ENCODE data around the gene ADARB2. TPM values are rescaled to one million over a fixed set of nuclear protein-coding genes. Genes with fewer than 3 reads are reported as not detected.
A peak's percentile ranks its signal among the peaks of the same experiment; 100 is the strongest.

The ADARB2 gene
- total and polyA plus RNA-seq, 4 donors, result 0.55 to 0.70 (median 0.59) TPM; not detected in 1

DNA sequence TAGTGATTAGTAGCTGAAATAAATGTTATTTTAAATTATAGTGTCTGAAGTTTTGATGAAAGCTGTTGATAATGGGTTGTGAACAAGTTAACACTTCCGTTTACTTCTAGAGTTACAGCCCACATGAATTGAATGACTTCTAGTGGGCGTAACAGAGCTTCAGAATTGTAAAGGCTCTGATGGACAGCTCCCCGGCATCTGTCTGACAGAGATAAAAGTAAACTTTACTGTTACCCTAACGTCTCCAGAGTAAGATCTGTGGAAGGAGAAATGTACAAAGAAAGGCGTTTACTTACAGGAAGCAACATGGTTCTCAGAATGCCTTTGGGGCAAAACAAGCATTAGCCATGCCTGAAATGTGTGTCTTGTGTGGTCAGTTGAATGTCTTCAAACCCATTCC is 124.4 kb downstream of the ADARB2 start:
- H3K27ac ChIP-seq (ENCODE audit: low read depth in 1 of 2, low read length in 2 of 2), result no peak overlapping the region
- WGBS, result 32% methylated on average over 5 of the region's 5 CpGs
- H3K4me1 ChIP-seq (ENCODE audit: control insufficient read depth in 4 of 4, insufficient read depth in 4 of 4, low read length in 3 of 4), result peaks cover 0 to 3% (median 0%) of the 10 kb centered on the region in 4 donors
- peaks cover 4 to 13% (median 6%) of the 10 kb centered on the region in 4 donors for H3K27me3 ChIP-seq (ENCODE audit: control insufficient read depth in 4 of 4, insufficient read depth in 4 of 4, low read length in 3 of 4)
- H3K9ac ChIP-seq (ENCODE audit: low read depth in 1 of 2, low read length in 2 of 2), result no peak overlapping the region
- TF ChIP-seq, protein P1, sequence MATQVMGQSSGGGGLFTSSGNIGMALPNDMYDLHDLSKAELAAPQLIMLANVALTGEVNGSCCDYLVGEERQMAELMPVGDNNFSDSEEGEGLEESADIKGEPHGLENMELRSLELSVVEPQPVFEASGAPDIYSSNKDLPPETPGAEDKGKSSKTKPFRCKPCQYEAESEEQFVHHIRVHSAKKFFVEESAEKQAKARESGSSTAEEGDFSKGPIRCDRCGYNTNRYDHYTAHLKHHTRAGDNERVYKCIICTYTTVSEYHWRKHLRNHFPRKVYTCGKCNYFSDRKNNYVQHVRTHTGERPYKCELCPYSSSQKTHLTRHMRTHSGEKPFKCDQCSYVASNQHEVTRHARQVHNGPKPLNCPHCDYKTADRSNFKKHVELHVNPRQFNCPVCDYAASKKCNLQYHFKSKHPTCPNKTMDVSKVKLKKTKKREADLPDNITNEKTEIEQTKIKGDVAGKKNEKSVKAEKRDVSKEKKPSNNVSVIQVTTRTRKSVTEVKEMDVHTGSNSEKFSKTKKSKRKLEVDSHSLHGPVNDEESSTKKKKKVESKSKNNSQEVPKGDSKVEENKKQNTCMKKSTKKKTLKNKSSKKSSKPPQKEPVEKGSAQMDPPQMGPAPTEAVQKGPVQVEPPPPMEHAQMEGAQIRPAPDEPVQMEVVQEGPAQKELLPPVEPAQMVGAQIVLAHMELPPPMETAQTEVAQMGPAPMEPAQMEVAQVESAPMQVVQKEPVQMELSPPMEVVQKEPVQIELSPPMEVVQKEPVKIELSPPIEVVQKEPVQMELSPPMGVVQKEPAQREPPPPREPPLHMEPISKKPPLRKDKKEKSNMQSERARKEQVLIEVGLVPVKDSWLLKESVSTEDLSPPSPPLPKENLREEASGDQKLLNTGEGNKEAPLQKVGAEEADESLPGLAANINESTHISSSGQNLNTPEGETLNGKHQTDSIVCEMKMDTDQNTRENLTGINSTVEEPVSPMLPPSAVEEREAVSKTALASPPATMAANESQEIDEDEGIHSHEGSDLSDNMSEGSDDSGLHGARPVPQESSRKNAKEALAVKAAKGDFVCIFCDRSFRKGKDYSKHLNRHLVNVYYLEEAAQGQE (IDR thresholded peaks at IDR 0.05), result no peak
- TF ChIP-seq EGR1 (IDR thresholded peaks at IDR 0.05; ENCODE audit: low read depth in 2 of 2), result no peak
- no peak for TF ChIP-seq TAF1 (conservative IDR thresholded peaks at IDR 0.05)
- no peak for TF ChIP-seq RXRA (IDR thresholded peaks at IDR 0.05)
- TF ChIP-seq, protein P2, sequence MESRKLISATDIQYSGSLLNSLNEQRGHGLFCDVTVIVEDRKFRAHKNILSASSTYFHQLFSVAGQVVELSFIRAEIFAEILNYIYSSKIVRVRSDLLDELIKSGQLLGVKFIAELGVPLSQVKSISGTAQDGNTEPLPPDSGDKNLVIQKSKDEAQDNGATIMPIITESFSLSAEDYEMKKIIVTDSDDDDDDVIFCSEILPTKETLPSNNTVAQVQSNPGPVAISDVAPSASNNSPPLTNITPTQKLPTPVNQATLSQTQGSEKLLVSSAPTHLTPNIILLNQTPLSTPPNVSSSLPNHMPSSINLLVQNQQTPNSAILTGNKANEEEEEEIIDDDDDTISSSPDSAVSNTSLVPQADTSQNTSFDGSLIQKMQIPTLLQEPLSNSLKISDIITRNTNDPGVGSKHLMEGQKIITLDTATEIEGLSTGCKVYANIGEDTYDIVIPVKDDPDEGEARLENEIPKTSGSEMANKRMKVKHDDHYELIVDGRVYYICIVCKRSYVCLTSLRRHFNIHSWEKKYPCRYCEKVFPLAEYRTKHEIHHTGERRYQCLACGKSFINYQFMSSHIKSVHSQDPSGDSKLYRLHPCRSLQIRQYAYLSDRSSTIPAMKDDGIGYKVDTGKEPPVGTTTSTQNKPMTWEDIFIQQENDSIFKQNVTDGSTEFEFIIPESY (IDR thresholded peaks at IDR 0.05), result no peak
- DNase-seq (ENCODE audit: low spot score), result peak; percentile 9
- no peak overlapping the region for H3K4me3 ChIP-seq (ENCODE audit: low read depth in 1 of 3, low read length in 3 of 3)
- H3K9me3 ChIP-seq (ENCODE audit: control insufficient read depth in 4 of 4, low read length in 3 of 4), result no peaks in the 10 kb centered on the region
- no peaks in the 10 kb centered on the region for H3K36me3 ChIP-seq (ENCODE audit: control insufficient read depth in 4 of 4, insufficient read depth in 3 of 4, low read depth in 1 of 4, low read length in 3 of 4)

DNA sequence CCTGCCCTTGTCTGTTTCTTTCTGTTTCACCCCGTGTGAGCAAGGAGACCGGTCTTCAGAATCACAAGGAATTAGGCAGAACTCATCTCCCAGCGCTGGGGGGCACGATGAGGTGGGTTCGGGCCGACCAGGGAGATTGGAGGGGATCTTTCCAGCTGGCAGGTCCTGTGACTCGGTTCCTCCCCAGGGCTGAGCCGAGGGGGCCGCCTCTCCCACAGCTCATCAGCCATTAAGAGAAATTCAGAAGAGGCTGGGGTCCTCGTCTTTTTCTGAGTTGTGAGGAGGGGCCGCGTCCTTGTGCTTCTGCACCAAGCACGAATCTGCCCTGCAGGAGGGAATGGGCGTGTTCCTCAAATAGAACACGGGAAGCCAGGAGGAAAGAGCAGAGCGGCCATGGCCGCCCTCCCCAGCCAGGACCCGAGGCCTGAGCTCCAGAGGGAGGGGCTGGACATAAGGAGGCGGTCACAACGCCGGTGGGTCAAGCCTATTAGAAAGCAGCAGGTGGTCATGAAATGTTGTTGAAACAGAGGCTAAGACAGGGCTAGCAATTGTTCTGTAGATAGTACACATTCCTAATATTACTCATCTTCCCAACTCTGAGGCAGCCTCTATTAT is 125.3 kb downstream of the ADARB2 start:
- no peak overlapping the region for H3K9ac ChIP-seq (ENCODE audit: low read depth in 1 of 2, low read length in 2 of 2)
- no peak overlapping the region for H3K4me3 ChIP-seq (ENCODE audit: low read depth in 1 of 3, low read length in 3 of 3)
- H3K27me3 ChIP-seq (ENCODE audit: control insufficient read depth in 4 of 4, insufficient read depth in 4 of 4, low read length in 3 of 4), result peaks cover 4 to 13% (median 6%) of the 10 kb centered on the region in 4 donors
- peak; percentile 27 for DNase-seq (ENCODE audit: low spot score)
- H3K9me3 ChIP-seq (ENCODE audit: control insufficient read depth in 4 of 4, low read length in 3 of 4), result no peaks in the 10 kb centered on the region
- peaks cover 0 to 3% (median 0%) of the 10 kb centered on the region in 4 donors for H3K4me1 ChIP-seq (ENCODE audit: control insufficient read depth in 4 of 4, insufficient read depth in 4 of 4, low read length in 3 of 4)
- WGBS, result 53% methylated on average over 21 of the region's 21 CpGs
- no peak overlapping the region for H3K27ac ChIP-seq (ENCODE audit: low read depth in 1 of 2, low read length in 2 of 2)
- no peaks in the 10 kb centered on the region for H3K36me3 ChIP-seq (ENCODE audit: control insufficient read depth in 4 of 4, insufficient read depth in 3 of 4, low read depth in 1 of 4, low read length in 3 of 4)
- TF ChIP-seq, protein P3, sequence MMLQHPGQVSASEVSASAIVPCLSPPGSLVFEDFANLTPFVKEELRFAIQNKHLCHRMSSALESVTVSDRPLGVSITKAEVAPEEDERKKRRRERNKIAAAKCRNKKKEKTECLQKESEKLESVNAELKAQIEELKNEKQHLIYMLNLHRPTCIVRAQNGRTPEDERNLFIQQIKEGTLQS (IDR thresholded peaks at IDR 0.05), result no peak
- TF ChIP-seq HNF4G (IDR thresholded peaks at IDR 0.05), result no peak
- TF ChIP-seq, protein P4, sequence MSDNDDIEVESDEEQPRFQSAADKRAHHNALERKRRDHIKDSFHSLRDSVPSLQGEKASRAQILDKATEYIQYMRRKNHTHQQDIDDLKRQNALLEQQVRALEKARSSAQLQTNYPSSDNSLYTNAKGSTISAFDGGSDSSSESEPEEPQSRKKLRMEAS (IDR thresholded peaks at IDR 0.05), result no peak
- TF ChIP-seq FOXA1 (IDR thresholded peaks at IDR 0.05), result no peak
- no peak for TF ChIP-seq SP1 (IDR thresholded peaks at IDR 0.05)
- no peak for TF ChIP-seq YY1 (IDR thresholded peaks at IDR 0.05)
- TF ChIP-seq GABPA (IDR thresholded peaks at IDR 0.05 in 1 of 2, conservative IDR thresholded peaks at IDR 0.05 in 1 of 2), result no peak
- TF ChIP-seq, protein P5, sequence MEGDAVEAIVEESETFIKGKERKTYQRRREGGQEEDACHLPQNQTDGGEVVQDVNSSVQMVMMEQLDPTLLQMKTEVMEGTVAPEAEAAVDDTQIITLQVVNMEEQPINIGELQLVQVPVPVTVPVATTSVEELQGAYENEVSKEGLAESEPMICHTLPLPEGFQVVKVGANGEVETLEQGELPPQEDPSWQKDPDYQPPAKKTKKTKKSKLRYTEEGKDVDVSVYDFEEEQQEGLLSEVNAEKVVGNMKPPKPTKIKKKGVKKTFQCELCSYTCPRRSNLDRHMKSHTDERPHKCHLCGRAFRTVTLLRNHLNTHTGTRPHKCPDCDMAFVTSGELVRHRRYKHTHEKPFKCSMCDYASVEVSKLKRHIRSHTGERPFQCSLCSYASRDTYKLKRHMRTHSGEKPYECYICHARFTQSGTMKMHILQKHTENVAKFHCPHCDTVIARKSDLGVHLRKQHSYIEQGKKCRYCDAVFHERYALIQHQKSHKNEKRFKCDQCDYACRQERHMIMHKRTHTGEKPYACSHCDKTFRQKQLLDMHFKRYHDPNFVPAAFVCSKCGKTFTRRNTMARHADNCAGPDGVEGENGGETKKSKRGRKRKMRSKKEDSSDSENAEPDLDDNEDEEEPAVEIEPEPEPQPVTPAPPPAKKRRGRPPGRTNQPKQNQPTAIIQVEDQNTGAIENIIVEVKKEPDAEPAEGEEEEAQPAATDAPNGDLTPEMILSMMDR (IDR thresholded peaks at IDR 0.05; ENCODE audit: low read depth, low read length, missing input control), result no peak
- no peak for TF ChIP-seq RAD21 (IDR thresholded peaks at IDR 0.05)
